OCI-LY7 (cell line): ENCODE results near the gene ADAMTS20.

ENCODE experiments used
- CTCF ChIP-seq: fragments of 200-600 bp; sonication (generic); conservative IDR thresholded peaks from 2 replicates; pipeline ENCODE4 v1.5.1; 2014; ENCODE audit warnings: mild to moderate bottlenecking, antibody characterized with exemption, low read length, moderate library complexity, mixed read lengths
- EZH2phosphoT487 ChIP-seq: fragments of 200-600 bp; sonication (generic); IDR thresholded peaks from 2 replicates; pipeline ENCODE4 v1.6.1; 2018; ENCODE audit warnings: low read depth, borderline replicate concordance, mild to moderate bottlenecking, mixed run types, antibody characterized with exemption, low read length, moderate library complexity, mixed read lengths

- TF ChIP-seq CTCF (no peak), EZH2phosphoT487 (no peak)
Measured at GRCh38 chr12:43462741-43463140, 89.3 kb downstream of the ADAMTS20 start.
